Nephron (organoid): ENCODE measurements around the gene OR10A2.
"Not testable (repeated sequence)": the region's sequence is repeated elsewhere in the genome, so short reads cannot be mapped to it uniquely, and the experiment has no call there.

Source experiments
- H3K27ac Mint-ChIP-seq, 3 experiments: 2 replicates each; pipeline ENCODE4 v1.8.0; 2020; ENCODE audit warnings: mixed read lengths in 3 of 3, mild to moderate bottlenecking in 2 of 3, moderate library complexity in 1 of 3
- H3K27me3 Mint-ChIP-seq: 2 replicates; pipeline ENCODE4 v1.8.0; 2021; ENCODE audit warnings: low read depth, mild to moderate bottlenecking, moderate library complexity, mixed read lengths
- H3K36me3 Mint-ChIP-seq: 2 replicates; pipeline ENCODE4 v1.8.0; 2020; ENCODE audit warnings: low read depth, mixed read lengths
- H3K4me1 Mint-ChIP-seq: 2 replicates; pipeline ENCODE4 v1.8.0; 2020; ENCODE audit warnings: mixed read lengths
- H3K4me3 Mint-ChIP-seq, 3 experiments: 2 replicates each; pipeline ENCODE4 v1.8.0; 2020; ENCODE audit warnings: mild to moderate bottlenecking in 3 of 3, mixed read lengths in 3 of 3, moderate library complexity in 2 of 3
- H3K9me3 Mint-ChIP-seq: 2 replicates; pipeline ENCODE4 v1.8.0; 2020; ENCODE audit warnings: mixed read lengths
- CTCF ChIP-seq, 3 experiments: fragments of 200-600 bp; sonication (generic); IDR thresholded peaks; one replicate each; pipeline ENCODE4 v1.5.0; 2021; ENCODE audit warnings: antibody characterized with exemption in 3 of 3; ENCODE audit not compliant: unreplicated experiment in 3 of 3

The OR10A2 gene

GRCh38 chr11:6845383-6845782 lies 17.5 kb upstream of the OR10A2 start, which contains the start of gene OR10A5:
Gene OR10A5, plus strand, starts transcription at chr11:6845683. Its CDS starts 0 bp downstream, at chr11:6845683.
- Mint-ChIP-seq H3K36me3 (peaks cover under 1% of the 10 kb centered on the region), H3K4me1 (no peaks in the 10 kb centered on the region), H3K4me3 (no peak within 1 kb of the TSS), H3K27ac (no peak within 1 kb of the TSS), H3K27me3 (no peaks in the 10 kb centered on the region), H3K9me3 (peaks cover 9% of the 10 kb centered on the region)
- TF ChIP-seq CTCF (IDR thresholded peaks at IDR 0.05; ENCODE audit: unreplicated experiment in 3 of 3), result no peak

DNA sequence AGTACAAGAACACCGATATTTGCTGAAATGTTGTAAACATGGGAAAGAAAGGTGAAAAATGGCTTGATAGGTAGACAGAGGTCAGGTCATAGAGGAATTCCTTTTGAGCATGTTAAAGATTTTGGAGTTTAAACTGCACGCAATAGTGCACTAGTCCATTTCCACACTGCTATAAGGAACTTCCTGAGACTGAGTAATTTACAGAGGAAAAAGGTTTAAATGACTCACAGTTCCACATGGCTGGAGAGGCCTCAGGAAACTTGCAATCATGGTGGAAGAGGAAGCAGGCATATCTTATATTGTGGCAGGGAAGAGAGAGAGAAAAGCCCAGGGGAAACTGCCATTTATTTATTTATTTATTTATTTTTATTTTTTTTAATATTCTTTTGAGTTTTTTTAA lies 12.3 kb upstream of the OR10A2 start:
- Mint-ChIP-seq H3K36me3 (peaks cover 4% of the 10 kb centered on the region), H3K27ac (no peak overlapping the region), H3K4me3 (no peak overlapping the region), H3K9me3 (peaks cover 23% of the 10 kb centered on the region), H3K27me3 (no peaks in the 10 kb centered on the region), H3K4me1 (no peaks in the 10 kb centered on the region)
- no peak for TF ChIP-seq CTCF (IDR thresholded peaks at IDR 0.05; ENCODE audit: unreplicated experiment in 3 of 3)

- H3K27ac Mint-ChIP-seq, H3K4me1 Mint-ChIP-seq, H3K27me3 Mint-ChIP-seq, H3K36me3 Mint-ChIP-seq, H3K4me3 Mint-ChIP-seq: not testable (repeated sequence)
- H3K9me3 Mint-ChIP-seq, result peaks cover 18% of the 10 kb centered on the region
Measured at GRCh38 chr11:6854801-6855200, 8.1 kb upstream of the OR10A2 start.

DNA sequence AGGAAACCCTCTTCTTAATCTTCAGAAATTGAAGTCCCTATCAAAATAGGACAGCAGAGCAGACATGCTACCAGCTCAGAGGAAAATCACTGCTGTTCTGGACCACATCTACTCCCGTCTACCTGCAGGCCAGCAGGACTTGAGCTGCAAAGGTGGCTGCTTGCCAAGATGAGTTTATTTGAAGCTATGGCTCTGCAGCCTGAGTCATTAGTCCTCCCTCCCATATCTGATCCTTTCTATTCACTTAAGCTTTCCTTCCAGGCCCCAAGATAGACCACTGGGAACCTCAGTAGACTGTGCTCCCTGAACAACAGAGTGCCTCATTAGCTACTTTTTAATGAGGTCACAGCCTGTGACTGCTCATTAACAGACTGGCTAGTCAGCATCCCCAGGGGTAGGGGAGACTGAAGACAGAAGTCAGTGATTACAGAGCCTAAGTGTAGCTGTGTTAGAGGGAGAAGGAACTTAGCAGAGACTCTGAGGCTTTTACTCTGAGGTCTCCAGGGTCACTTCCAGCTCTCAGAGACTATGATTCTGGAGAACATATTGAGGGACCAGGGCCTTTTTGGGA lies 6.8 kb upstream of the OR10A2 start:
- H3K4me3 Mint-ChIP-seq, result no peak overlapping the region
- TF ChIP-seq CTCF (IDR thresholded peaks at IDR 0.05; ENCODE audit: unreplicated experiment in 3 of 3), result no peak
- no peaks in the 10 kb centered on the region for H3K4me1 Mint-ChIP-seq
- peaks cover 13% of the 10 kb centered on the region for H3K9me3 Mint-ChIP-seq
- no peak overlapping the region for H3K27ac Mint-ChIP-seq
- H3K36me3 Mint-ChIP-seq, result no peaks in the 10 kb centered on the region
- no peaks in the 10 kb centered on the region for H3K27me3 Mint-ChIP-seq

DNA sequence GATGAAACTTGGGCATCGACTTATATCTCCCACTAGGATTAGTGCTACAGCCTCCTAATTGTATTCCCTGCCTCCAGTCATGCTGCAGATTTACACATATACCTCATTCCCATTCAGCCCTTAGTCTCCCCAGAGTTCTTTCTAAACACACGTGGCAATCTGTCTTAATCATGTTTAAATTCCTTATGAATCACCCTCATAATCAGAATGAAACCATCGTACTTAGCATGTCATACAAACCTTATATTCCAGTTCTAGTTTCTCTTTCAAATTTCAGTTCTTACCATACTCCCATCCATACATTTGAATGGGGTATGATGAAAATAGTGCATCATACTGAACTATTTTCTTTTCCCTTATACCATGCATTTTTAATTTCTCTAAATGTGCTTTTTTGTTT lies 6.0 kb upstream of the OR10A2 start:
- Mint-ChIP-seq H3K27ac (no peak overlapping the region), H3K36me3 (no peaks in the 10 kb centered on the region), H3K4me1 (no peaks in the 10 kb centered on the region), H3K4me3 (no peak overlapping the region), H3K9me3 (peaks cover 8% of the 10 kb centered on the region), H3K27me3 (no peaks in the 10 kb centered on the region)
- TF ChIP-seq CTCF (IDR thresholded peaks at IDR 0.05; ENCODE audit: unreplicated experiment in 3 of 3), result no peak

- Mint-ChIP-seq H3K4me1 (no peaks in the 10 kb centered on the region), H3K9me3 (peaks cover 2% of the 10 kb centered on the region), H3K27me3 (no peaks in the 10 kb centered on the region), H3K36me3 (no peaks in the 10 kb centered on the region), H3K27ac (no peak overlapping the region), H3K4me3 (no peak overlapping the region)
- TF ChIP-seq CTCF (IDR thresholded peaks at IDR 0.05; ENCODE audit: unreplicated experiment in 3 of 3), result no peak
Measured at GRCh38 chr11:6864438-6864837, 1.6 kb downstream of the OR10A2 start.
